ENCODE data around the gene SLC30A4.

SLC30A4 gene

DNA sequence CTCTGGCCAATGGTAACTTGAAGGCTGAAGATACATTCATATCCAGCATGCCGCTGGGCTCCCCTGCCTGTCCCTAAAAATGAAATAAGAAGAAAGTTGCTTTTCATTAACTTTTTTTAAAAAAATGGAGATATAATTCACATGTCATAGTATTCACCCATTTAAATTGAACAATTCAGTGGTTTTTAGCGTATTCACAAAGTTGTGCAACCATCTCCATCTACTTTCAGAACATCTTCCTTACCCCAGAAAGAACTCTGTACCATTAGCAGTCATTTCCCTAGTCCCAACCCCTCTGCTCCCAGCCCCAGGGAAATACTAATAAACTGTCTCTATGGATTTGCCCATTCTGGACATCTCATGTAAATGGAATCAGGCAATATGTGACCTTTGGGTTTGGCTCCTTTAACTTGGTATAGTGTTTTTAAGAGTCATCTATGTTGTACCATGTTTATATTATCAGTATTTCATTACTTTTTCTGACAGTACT is 88.4 kb downstream of the SLC30A4 start:
- TF ChIP-seq, protein P1, sequence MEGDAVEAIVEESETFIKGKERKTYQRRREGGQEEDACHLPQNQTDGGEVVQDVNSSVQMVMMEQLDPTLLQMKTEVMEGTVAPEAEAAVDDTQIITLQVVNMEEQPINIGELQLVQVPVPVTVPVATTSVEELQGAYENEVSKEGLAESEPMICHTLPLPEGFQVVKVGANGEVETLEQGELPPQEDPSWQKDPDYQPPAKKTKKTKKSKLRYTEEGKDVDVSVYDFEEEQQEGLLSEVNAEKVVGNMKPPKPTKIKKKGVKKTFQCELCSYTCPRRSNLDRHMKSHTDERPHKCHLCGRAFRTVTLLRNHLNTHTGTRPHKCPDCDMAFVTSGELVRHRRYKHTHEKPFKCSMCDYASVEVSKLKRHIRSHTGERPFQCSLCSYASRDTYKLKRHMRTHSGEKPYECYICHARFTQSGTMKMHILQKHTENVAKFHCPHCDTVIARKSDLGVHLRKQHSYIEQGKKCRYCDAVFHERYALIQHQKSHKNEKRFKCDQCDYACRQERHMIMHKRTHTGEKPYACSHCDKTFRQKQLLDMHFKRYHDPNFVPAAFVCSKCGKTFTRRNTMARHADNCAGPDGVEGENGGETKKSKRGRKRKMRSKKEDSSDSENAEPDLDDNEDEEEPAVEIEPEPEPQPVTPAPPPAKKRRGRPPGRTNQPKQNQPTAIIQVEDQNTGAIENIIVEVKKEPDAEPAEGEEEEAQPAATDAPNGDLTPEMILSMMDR (IDR thresholded peaks at IDR 0.05; ENCODE audit: insufficient read depth, low read depth, low read length, missing control alignments), result no peak
- no peak overlapping the region for H3K4me3 ChIP-seq (ENCODE audit: low read depth, low read length)
- no peak for DNase-seq (ENCODE audit: low read depth)

- no peak for DNase-seq (ENCODE audit: low read depth)
- H3K4me3 ChIP-seq (ENCODE audit: low read depth, low read length), result no peak overlapping the region
- TF ChIP-seq, protein P1 (IDR thresholded peaks at IDR 0.05; ENCODE audit: insufficient read depth, low read depth, low read length, missing control alignments), result no peak
These were observed 91.0 kb downstream of the SLC30A4 start for GRCh38 chr15:45431511-45431910.

DNA sequence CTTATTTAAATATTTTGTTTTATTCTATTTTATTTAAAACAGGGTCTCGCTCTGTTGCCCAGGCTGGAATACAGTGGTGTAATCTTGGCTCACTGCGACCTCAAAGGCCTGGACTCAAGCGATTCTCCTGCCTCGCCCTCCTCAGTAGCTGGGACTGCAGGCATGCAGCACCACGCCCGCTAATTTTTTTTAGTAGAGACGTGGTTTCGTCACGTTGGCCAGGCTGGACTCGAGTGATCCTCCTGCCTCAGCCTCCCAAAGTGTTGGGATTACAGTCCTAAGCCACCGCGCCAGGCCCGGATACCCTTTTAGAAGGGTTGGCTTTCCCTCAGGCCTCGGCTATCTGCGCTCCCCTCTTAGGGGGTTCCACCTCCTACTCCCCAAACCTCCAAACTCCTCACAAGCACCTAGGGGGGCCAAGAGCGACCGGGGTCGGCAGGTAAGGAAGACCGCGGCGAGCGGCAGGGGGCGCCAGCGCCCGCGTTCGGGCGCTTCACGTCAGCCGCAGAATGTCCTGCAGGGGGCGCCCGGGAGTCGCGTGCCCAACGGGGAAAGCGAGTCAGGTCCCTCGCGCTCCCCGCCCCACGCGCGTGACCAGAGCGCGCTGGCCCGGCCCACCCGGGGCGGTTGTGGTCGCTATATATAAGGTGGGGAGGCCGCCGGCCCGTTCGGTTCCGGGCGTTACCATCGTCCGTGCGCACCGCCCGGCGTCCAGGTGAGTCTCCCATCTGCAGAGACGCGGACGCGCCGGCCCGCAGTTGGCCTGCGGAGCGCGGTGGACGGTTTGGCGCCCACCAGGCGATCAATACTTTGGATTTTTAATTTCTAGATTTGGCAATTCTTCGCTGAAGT is 92.4 kb downstream of the SLC30A4 start:
- TF ChIP-seq, protein P1 (IDR thresholded peaks at IDR 0.05; ENCODE audit: insufficient read depth, low read depth, low read length, missing control alignments), result peak; percentile 100
- DNase-seq (ENCODE audit: low read depth), result peak; percentile 79
- peak overlapping the region; percentile 41 for H3K4me3 ChIP-seq (ENCODE audit: low read depth, low read length)
